HepG2 (cell line): ENCODE data around the gene CYSRT1. TPM values are rescaled to one million over a fixed set of nuclear protein-coding genes. Genes with fewer than 3 reads are reported as not detected.

Source experiments
- NR2F2 ChIP-seq: IDR thresholded peaks from 2 replicates; pipeline ENCODE4 v1.6.1; 2012; ENCODE audit warnings: low read depth, inconsistent platforms, borderline replicate concordance
- ZMYM4 ChIP-seq: sonication (generic); formaldehyde crosslinking; IDR thresholded peaks from 2 replicates; pipeline ENCODE4 v1.8.1; 2023; ENCODE audit warnings: mild to moderate bottlenecking, missing genetic modification reagents
- polyA plus RNA-seq, 8 experiments: library from polyadenylated mRNA; depleted of rRNA in 3 of 8; stranded (reverse) in 7 of 8; unstranded in 1 of 8; fragments of >200 nt; fragmentation: Illumina TruSeq in 4 of 8; extraction: Trizol in 4 of 8; gene quantifications; 2 replicates each; pipeline versions ENCODE4 v1.2.1 to v1.2.3, GENCODE V29; 2011 to 2016; ENCODE audit warnings: low read depth in 4 of 8, missing spikeins in 1 of 8, mixed read lengths in 1 of 8; ENCODE audit not compliant: insufficient read depth in 1 of 8
- total RNA-seq, 5 experiments: library from RNA; depleted of rRNA; stranded (reverse); fragments of >200 nt; fragmentation: Illumina TruSeq; extraction: Trizol; gene quantifications; 2 replicates each; pipeline ENCODE4 v1.2.3, GENCODE V29; 2016; ENCODE audit warnings: low read depth in 1 of 5
- TF ChIP-seq, protein P1 (sequence below): sonication (generic); formaldehyde crosslinking; IDR thresholded peaks from 2 replicates; pipeline ENCODE4 v1.5.0; 2020; ENCODE audit warnings: mild to moderate bottlenecking, missing genetic modification reagents, borderline replicate concordance
- TF ChIP-seq, protein P2 (sequence below): sonication (generic); formaldehyde crosslinking; IDR thresholded peaks from 2 replicates; pipeline ENCODE4 v1.8.1; 2023; ENCODE audit warnings: missing genetic modification reagents, inconsistent platforms, borderline replicate concordance

The CYSRT1 gene
- total and polyA plus RNA-seq, 2 of the 13 experiments (the other 11 are each of a cell fraction or from before 2014, with no cell fraction given) = 1.5 to 2.1 TPM

DNA sequence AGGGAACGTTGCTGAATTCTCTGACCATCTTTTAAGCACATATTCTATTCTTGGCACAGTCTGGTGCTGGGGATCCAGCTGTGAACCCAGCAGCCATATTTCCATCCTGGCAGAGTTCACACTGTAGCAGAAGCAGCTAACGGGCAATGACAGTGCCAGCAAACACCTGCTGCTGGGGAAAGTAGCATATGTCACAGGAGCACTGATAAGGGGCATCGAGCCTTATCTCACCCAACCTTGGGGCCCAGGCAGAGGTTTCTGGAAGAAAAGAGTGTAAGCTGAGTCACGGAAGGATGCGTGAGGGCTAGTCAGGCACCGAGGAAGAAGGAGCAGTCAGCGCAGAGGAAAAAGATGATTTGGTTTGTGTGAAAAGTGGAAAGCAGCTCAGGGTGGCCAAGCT is 18.4 kb upstream of the CYSRT1 start (continued):
- TF ChIP-seq, protein P1, sequence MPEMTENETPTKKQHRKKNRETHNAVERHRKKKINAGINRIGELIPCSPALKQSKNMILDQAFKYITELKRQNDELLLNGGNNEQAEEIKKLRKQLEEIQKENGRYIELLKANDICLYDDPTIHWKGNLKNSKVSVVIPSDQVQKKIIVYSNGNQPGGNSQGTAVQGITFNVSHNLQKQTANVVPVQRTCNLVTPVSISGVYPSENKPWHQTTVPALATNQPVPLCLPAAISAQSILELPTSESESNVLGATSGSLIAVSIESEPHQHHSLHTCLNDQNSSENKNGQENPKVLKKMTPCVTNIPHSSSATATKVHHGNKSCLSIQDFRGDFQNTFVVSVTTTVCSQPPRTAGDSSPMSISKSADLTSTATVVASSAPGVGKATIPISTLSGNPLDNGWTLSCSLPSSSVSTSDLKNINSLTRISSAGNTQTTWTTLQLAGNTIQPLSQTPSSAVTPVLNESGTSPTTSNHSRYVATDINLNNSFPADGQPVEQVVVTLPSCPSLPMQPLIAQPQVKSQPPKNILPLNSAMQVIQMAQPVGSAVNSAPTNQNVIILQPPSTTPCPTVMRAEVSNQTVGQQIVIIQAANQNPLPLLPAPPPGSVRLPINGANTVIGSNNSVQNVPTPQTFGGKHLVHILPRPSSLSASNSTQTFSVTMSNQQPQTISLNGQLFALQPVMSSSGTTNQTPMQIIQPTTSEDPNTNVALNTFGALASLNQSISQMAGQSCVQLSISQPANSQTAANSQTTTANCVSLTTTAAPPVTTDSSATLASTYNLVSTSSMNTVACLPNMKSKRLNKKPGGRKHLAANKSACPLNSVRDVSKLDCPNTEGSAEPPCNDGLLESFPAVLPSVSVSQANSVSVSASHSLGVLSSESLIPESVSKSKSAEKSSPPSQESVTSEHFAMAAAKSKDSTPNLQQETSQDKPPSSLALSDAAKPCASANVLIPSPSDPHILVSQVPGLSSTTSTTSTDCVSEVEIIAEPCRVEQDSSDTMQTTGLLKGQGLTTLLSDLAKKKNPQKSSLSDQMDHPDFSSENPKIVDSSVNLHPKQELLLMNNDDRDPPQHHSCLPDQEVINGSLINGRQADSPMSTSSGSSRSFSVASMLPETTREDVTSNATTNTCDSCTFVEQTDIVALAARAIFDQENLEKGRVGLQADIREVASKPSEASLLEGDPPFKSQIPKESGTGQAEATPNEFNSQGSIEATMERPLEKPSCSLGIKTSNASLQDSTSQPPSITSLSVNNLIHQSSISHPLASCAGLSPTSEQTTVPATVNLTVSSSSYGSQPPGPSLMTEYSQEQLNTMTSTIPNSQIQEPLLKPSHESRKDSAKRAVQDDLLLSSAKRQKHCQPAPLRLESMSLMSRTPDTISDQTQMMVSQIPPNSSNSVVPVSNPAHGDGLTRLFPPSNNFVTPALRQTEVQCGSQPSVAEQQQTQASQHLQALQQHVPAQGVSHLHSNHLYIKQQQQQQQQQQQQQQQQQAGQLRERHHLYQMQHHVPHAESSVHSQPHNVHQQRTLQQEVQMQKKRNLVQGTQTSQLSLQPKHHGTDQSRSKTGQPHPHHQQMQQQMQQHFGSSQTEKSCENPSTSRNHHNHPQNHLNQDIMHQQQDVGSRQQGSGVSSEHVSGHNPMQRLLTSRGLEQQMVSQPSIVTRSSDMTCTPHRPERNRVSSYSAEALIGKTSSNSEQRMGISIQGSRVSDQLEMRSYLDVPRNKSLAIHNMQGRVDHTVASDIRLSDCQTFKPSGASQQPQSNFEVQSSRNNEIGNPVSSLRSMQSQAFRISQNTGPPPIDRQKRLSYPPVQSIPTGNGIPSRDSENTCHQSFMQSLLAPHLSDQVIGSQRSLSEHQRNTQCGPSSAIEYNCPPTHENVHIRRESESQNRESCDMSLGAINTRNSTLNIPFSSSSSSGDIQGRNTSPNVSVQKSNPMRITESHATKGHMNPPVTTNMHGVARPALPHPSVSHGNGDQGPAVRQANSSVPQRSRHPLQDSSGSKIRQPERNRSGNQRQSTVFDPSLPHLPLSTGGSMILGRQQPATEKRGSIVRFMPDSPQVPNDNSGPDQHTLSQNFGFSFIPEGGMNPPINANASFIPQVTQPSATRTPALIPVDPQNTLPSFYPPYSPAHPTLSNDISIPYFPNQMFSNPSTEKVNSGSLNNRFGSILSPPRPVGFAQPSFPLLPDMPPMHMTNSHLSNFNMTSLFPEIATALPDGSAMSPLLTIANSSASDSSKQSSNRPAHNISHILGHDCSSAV (CRISPR knock-in tag) = no peak
- TF ChIP-seq ZMYM4 (CRISPR knock-in tag) (no peak), NR2F2 (no peak)
- TF ChIP-seq, protein P2, sequence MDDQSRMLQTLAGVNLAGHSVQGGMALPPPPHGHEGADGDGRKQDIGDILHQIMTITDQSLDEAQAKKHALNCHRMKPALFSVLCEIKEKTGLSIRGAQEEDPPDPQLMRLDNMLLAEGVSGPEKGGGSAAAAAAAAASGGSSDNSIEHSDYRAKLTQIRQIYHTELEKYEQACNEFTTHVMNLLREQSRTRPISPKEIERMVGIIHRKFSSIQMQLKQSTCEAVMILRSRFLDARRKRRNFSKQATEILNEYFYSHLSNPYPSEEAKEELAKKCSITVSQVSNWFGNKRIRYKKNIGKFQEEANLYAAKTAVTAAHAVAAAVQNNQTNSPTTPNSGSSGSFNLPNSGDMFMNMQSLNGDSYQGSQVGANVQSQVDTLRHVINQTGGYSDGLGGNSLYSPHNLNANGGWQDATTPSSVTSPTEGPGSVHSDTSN (CRISPR knock-in tag) = no peak
- TF ChIP-seq, all 625 proteins: peak for 0
